GM18507 (cell line): ENCODE data around the gene NKAIN4.
"Not testable (repeated sequence)": the region's sequence is repeated elsewhere in the genome, so short reads cannot be mapped to it uniquely, and the experiment has no call there.

Experiments used
- DNase-seq: peaks from one replicate; pipeline ENCODE4 v3.0.0; 2011; ENCODE audit warnings: low read depth; ENCODE audit not compliant: insufficient read length; ENCODE audit errors: extremely low spot score
- FAIRE-seq: peaks from 2 replicates; lab custom pipeline; 2011; peaks lifted over from hg19 to GRCh38; lab: Jason Lieb, UNC

Gene NKAIN4

DNA sequence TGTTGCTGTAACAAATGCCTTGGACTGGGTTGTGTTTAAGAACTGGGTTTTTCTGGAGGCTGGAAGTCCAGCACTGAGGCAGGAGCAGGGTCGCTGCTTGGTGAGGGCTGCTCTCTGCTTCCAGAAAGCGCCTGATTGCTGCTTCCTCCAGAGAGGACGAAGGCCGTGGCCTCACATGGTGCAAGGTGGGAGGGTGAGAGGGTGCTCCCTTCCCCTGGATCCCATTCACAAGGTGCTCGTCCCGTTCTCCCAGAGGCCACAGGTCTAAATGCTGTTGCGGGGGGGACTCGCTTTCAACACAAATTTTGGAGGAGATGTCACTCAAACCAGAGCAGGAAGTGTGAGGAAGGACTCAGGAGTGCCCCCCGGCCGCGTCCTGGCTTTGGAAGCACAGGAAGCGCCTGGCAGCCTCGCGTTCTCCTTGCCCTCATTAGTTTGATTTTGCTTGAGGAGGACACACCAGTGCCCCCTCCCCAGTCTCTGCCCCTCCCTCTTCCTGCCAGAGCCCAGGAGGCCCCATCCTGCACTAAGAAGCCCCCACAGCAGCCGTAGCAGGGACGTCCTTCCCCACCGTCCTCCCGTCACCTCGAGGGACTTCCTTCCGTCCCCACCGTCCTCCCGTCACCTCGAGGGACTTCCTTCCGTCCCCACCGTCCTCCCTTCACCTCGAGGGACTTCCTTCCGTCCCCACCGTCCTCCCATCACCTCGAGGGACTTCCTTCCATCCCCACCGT lies 7.7 kb upstream of the NKAIN4 start:
- no peak for FAIRE-seq
- DNase-seq, result no peak

DNA sequence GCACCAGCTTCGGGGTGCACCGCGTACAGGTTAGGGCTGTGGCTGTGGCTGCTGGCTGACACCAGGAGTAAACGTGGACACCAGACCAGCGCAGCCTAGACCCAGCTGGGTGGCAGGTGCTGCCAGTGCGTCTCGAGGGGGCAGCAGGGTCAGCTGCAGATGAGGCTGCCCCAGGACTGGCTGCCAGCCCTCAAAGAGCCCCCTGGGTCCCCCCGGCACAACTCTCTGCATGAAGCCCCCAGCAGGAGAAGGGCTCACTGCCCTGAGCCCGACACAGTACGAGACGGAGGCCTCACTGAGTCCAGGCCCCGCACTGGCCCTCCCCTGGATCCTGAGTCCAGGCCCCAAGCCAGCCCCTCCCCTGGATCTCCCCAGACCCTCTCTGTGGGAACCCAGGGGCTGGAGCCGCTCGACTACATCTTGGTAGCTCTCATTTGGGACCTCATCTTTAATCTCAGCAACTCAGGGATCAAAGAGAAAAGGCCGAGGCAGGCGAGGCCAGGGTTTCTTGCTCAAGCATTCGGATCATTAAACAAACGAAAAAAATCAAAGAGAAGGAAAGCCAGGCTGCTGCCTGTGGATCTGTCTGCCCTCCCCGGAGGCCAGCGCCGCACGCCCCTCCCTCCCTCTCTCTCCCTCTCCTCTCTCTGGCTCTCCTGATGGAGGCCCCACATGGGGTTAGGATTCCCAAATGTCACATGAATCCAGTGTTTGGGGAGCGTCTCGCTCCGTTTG lies 7.0 kb upstream of the NKAIN4 start:
- DNase-seq, result no peak
- no peak for FAIRE-seq

DNA sequence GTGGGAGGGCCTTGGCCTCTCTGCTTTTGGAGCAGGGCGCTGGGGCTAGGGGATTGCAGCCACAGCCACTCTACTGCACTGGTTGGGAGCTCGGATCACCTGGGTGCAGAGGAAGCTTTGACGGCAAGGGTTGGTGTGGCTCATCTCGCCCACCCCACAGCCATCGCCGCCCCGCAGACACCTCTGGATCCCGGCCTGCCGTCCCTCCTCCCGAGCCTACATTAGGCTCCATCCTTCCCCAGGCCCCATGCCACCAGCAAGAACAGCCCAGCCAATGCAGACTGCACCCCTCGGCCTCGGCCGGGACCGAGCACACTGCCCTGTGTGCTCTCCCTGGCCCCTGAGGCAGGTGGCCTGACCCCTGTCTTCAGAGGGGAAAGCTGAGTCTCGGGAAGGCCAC lies 6.3 kb upstream of the NKAIN4 start:
- FAIRE-seq (no peak), DNase-seq (no peak)

DNA sequence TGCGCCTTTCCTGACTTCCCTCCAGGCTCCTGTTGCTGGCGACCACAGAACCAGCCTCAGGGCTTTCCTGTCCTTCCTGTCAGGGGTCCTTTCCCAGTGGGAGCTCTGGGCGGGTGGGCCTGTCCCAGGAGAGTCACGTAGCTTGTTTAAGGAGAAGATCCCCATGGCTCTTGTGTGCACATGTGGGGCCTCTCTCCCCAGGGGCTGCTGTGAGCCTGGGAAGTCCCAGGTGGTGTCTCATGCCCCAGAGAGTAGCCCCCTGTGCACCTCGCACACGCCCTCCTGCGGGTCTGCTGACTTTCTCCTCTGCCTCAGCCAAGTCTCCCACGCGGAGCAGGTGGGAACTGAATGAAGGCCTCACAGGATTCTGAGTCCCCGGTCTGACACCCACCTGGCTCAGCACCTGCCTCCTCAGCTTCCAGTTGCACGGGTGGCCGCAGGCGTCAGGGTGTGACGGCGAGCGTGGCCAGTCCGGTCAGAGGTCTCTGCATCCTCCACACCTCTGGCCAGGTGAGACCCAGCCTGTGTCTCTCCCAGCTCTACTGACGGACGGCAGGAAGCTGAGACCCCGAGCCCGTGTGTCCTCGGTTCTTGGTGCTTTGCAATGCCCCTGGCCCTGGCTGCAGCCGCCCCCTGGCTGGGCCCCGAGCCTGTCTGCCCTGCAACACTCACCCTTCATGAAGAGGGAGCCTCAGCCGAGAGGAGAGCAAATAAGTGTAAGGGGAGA lies 5.6 kb upstream of the NKAIN4 start:
- no peak for FAIRE-seq
- DNase-seq, result no peak

DNA sequence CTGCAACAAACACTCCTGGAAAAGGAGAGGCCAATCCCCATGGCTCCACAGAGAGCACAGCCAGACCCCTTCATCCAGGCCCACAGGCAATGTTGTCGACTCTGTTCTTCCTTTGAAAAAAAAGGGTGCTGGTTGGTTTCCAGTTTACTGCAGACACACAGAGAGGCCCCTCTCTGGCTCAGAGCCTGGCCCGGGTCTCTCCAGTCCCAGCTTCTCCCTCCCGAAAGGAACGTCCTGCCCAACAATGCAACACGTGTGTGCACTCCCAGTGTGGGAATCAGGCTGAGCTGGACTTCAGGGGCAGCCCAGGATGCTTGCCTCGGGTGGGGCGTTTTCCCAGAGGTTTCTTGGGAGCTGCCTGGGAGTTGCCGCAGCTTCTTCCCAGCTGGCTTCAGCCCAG lies 4.5 kb upstream of the NKAIN4 start:
- FAIRE-seq, result no peak
- DNase-seq, result no peak

DNA sequence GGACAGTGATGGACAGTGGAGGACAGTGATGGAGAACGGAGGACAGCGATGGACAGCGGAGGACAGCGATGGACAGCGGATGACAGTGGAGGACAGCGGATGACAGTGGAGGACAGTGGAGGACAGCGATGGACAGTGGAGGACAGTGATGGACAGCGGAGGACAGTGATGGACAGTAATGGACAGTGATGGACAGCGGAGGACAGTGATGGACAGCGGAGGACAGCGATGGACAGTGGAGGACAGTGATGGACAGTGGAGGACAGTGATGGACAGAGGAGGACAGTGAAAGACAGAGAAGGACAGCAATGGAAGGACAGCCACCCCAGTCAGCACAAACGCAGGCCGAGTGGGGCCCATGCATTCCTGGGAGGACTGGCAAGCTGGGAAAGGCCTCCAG lies 3.4 kb upstream of the NKAIN4 start:
- DNase-seq (no peak), FAIRE-seq (no peak)

DNA sequence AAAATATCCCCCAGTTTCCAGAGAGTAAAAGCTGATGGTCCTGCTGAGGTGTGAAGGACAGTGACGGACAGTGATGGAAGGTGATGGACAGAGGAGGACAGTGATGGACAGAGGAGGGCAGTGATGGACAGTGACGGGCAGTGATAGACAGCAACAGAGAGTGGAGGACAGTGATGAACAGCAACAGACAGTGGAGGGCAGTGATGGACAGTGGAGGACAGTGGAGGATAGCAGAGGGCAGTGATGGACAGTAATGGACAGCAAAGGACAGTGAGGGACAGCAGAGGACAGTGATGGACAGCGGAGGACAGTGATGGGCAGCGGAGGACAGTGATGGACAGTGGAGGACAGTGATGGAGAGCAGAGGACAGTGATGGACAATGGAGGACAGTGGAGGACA lies 2.7 kb upstream of the NKAIN4 start:
- DNase-seq (no peak), FAIRE-seq (no peak)

DNA sequence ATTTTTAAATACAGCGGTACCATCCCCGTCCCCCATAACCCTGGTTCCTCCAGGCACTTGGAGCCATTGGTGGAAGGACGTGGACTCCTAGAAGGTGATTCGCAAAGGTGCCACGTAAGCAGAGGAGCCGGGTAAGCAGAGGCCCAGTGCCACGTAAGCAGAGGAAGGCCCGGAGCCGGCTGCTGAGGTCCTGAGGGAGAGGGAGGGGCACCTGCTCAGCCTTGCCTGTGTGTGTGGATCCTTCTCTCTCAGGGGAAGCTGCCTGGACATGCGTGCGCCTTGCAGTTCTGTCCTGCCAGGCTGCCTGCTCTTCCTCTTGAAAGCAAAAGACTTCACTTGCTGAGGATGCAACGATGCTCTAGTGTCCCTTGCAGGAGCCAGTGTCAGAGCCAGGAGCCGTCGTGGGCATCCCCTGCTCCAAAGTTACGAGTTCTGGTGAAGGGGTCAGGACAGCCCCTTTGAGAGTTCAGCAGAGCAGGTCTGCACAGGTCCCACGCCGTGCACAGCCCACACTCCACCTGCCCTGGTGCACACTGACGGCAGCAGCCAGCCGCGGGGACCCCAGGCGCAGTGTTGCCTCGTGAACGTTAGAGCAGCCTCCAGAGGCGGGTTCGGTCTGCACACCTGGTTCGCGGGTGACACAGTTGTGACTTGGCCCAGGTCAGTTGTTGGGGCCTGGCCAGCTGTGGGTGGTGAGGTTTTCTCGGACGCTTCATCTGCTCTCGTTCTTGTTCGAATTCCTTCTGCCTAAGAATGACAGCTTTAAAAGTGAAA lies 1.9 kb upstream of the NKAIN4 start:
- FAIRE-seq (no peak), DNase-seq (no peak)

DNA sequence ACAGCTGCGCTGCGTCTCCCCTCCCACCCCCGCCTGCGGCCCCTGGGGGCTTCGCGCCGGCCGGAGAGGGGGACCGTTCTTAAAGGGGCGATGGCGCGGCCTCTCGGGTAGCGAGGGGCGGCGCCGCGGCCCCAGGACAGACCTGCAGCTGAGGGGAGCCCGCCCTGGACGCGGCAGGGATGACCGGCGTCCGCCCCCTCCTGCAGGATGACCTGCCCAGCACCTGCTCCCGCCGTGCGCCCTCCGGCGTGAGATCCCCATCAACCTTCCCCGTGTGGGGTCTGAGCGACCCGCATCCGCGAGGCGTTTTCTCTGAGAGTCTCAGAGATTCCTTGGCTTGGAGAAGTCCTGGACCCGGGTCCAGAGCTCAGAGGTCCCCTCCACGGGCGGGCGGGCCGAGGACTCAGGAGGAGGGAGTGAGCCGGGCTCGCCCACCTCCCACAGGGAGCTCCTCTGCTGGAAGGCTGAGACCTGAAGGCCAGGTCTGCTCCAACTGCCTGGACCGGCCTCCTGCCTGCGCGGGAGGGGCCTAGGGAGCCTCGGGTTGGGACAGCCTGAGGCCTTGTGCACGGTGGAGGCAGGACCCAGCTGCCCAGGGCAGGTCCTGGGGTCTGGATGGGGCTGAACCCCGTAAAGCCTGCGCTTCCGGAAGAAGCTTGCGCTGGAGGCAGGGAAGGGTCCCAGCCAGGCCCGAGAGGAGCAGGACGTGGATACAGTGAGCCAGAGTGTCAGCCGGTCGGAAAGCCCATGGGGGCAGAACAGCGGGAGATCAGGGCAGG lies 532 bp upstream of the NKAIN4 start:
- DNase-seq (no peak), FAIRE-seq (no peak)

DNA sequence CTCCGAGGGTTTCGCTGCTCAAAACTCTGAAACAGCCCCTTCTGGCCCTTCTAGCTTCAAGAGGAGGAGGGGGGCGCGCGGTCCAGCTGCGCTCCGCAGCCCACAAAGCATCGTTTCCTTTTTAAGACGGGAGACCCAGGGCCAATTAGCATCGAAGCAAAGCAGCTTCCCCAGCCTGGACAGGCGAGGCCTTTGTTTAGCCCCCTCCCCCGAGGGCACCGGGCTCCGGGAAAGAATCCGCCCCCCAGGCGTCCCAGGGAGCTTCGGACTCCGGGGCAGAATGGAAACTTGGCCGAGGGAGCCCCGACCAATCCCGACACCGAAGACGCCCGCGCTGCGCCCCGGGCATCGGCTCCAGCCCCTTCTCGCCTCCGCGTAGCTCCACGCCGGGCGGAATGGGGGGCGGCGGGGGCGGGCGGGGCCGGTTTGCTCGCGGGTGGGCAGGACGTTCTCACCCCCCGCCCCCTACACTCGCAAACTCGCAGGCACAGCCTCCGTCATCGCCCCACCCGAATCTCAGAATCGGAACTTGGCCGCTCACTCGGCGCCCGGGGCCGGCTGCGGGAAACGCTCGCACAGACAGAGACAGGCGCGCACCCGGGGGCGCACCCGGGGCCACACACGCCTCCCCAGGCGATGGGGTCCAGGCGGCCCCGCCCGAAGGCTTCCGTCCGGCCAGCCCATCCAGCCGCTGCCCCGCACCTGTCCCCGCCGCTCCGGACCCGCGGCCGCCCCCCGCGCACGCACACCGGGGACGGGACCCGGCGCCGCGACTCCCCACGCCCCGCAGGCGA lies 628 bp downstream of the NKAIN4 start:
- no peak for FAIRE-seq
- DNase-seq, result no peak

DNA sequence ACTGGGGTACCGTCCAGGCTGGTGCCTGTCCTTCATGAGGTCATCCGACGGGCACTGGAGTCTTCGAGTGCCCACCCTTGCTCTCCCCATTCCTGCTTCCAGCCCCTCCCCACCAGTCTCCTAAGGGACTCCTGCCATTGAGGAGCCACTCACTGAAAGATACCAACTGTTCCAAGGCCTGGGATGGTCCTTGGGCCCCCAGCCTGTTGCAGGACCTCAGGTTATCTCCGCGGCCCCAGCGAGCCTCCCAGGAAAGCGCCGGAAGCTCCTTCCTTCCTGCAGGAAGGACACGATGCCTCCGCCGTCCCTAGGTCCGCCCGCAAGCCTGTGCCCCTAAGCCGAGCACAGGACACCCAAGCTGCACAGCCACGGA lies 1.2 kb downstream of the NKAIN4 start:
- DNase-seq (no peak), FAIRE-seq (no peak)

DNA sequence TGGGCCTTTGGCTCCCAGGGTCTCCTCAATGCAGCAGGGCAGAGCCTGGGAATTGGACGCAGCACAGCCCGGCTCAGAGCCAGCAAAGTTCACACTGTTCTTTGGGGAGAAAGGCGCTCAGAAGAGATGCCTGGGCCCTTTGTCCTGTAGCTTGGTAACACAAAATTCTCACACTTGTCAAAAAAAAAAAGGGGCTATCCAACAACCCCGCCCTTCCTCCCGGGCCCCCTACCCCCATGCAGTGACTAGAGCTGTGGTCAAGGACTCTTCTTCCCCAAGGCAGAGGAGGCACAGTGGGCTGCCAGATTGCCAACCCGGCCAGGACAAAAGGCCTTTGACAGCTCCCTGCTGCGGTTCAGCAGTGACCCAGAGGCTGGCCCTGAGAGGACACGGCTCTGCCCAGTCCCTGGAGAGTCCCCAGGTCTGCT lies 2.0 kb downstream of the NKAIN4 start:
- DNase-seq (no peak), FAIRE-seq (no peak)

DNA sequence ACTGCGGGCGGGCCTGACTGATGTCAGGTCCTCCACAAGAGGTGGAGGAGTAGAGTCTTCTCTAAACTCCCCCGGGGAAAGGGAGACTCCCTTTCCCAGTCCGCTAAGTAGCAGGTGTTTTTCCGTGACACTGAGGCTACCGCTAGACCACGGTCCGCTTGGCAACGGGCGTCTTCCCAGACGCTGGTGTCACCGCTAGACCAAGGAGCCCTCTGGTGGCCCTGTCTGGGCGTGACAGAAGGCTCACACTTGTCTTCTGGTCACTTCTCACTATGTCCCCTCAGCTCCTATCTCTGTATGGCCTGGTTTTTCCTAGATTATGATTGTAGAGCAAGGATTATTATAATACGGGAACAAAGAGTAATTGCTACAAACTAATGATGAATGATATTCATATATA lies 2.9 kb downstream of the NKAIN4 start:
- not testable (repeated sequence) for FAIRE-seq

DNA sequence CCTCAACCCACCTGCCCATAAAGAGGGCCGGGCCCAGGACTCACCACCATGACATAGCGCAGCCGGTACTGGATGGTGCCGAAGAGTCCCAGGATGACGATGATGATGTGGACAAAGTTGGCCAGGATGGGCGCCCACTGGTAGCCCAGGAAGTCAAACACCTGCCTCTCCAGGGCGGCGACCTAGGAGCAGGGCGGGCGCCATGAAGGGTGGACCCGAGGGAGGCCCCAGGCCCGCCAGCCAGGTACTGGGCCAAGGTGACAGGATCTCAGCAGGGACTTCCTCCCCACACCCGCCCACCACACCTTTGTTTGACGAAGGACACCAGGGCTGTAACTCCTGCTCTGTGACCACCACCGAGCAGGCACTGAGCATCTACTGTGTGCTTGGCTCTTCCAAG lies 4.4 kb downstream of the NKAIN4 start:
- DNase-seq (no peak), FAIRE-seq (no peak)

More for the DNA sequence above, 2.9 kb downstream of the NKAIN4 start:
- DNase-seq, result not testable (repeated sequence)

DNA sequence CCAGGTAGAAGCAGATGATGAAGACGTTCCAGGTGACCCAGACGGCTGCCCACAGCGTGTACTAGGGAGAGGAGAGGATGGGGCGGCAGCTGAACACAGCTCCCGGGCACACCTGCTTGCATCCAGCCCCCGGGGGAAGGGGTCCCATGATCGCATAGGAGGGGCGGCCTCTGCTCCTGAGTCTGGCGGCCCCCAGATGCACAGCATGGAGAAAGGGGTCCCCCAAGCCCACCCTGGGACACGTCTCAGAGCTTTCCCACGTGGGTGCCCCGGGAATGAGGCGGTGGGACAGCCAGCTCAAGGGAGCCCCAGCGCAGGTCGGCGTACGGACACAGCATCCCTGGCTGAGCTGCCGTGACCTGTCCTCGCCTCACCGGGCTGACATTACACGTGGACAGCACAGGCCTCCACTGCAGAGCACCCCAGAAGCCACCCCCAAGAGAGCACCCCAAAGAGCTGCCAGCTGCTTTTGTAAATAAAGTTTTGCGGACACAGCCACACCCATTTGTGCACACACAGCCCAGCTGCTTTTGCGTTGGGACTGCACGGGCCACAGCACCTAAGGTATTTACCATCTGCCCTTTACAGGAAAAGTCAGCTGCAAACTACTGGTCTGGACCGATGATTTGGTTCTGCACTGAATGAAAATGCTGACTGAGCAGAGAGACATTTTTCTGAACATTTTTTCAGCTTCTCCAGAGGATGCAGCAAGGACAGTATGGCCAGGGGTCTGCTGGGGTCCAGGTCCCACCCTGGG lies 5.2 kb downstream of the NKAIN4 start:
- FAIRE-seq, result no peak
- DNase-seq, result no peak

DNA sequence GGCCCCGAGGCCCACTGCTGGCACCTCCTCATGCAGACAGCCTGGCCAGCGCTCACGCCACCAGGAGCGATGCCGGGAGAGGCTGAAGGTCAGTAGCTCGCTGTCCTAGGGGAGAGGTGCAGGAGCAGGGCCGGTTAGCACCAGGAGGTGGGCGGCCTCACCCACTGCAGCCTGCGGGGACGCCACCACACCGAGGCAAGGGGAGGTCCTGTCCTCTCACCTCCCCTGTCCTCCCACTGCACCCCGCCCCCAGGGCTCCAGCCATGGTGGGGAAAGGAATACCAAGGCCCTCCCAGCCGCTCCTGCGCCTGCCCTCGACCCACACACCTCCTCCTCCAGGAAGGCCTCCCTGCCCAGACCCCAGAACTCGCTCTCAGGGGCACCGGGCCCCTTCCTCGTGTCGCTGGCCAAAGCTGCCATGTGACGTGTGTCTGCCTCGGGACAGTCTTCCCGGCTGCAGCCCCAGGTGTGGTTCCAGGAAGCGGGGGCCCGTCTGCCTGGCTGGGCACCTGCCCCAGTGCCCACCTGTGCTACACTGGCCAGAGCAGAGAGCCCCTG lies 6.5 kb downstream of the NKAIN4 start:
- FAIRE-seq (no peak), DNase-seq (no peak)

DNA sequence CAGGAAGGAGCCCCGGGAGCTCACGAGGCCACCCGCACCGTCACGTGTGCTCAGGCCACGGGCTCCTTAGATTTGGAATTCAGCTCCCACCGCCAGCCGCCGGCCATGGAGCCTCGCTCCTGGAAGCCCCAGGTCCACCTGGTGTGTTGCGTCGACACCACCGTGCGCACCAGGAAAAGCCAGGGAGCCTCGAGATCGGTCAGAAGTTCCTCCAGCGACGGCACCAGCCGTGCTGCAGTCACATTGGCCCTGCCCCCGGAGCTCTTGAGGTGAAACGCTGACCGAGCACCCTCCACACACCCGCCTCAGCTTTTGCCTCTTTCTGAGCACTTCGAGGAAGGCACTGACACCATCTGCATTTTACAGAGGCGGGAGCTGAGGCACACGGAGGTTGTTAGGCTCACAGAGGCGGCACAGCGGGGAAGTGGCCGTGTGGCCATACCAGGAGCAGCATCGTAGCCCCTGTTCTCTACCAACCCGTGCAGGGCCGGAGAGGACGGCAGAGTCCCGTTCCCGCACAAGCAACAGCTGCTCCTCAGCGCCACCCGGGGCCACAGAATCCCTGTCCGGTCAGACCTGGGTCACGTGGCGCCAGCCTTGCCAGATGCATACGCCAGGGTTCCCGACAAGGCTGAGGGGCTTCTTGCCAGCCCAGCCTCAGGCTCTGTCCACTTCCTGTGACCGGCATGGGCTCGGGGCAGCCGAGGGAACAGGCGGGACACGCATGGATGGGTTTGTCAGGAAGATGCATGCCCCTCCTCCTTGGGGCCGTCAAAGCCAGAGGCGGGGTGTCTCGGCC lies 7.6 kb downstream of the NKAIN4 start:
- FAIRE-seq (no peak), DNase-seq (no peak)
